CD14-positive monocyte (primary cell): Measurements from ENCODE around the gene ZNF711. TPM values are rescaled to one million over a fixed set of nuclear protein-coding genes. Genes with fewer than 3 reads are reported as not detected.

Experiments
- DNase-seq, 3 donors: peaks; one replicate each; pipeline ENCODE4 v3.0.0-alpha.2; 2011 to 2022
- H2AFZ ChIP-seq: 2 replicates; pipeline ENCODE4 v1.6.0; 2012; ENCODE audit warnings: mild to moderate bottlenecking, low read depth, low read length, inconsistent platforms; ENCODE audit not compliant: insufficient read depth, poor library complexity, severe bottlenecking
- H3K27ac ChIP-seq, 2 donors: 1 replicate in 1 of 2; 2 replicates in 1 of 2; pipeline ENCODE4 v1.5.1; 2012 to 2013; ENCODE audit warnings: low read length in 2 of 2, control low read depth in 1 of 2, inconsistent platforms in 1 of 2, low read depth in 1 of 2, mild to moderate bottlenecking in 1 of 2
- H3K27me3 ChIP-seq, 2 donors: one replicate each; pipeline versions ENCODE4 v1.6.0 to v1.6.1; 2011 to 2013; ENCODE audit warnings: low read length in 2 of 2; ENCODE audit not compliant: control insufficient read depth in 2 of 2, insufficient read depth in 2 of 2
- H3K36me3 ChIP-seq, 2 donors: replicated peaks in 1 of 2; 1 replicate in 1 of 2; 2 replicates in 1 of 2; pipeline versions ENCODE4 v1.5.1 to v1.6.1; 2012 to 2013; ENCODE audit warnings: low read length in 2 of 2, control low read depth in 1 of 2, inconsistent platforms in 1 of 2, mild to moderate bottlenecking in 1 of 2; ENCODE audit not compliant: insufficient read depth in 2 of 2, control insufficient read depth in 1 of 2
- H3K4me1 ChIP-seq, 2 donors: 1 replicate in 1 of 2; 2 replicates in 1 of 2; pipeline versions ENCODE4 v1.5.1 to v1.6.1; 2012 to 2013; ENCODE audit warnings: low read length in 2 of 2, control low read depth in 1 of 2, inconsistent platforms in 1 of 2, mild to moderate bottlenecking in 1 of 2, moderate library complexity in 1 of 2; ENCODE audit not compliant: insufficient read depth in 2 of 2, control insufficient read depth in 1 of 2
- H3K4me2 ChIP-seq: replicated peaks from 2 replicates; pipeline ENCODE3; 2012; ENCODE audit warnings: low read length, moderate library complexity, mild to moderate bottlenecking; ENCODE audit not compliant: poor library complexity, severe bottlenecking; ENCODE audit errors: extremely low read depth
- H3K4me3 ChIP-seq, 3 experiments: fragments of 200-600 bp in 1 of 3; sonication (generic) in 1 of 3; replicated peaks in 1 of 3; 1 replicate in 2 of 3; 2 replicates in 1 of 3; pipeline ENCODE4 v1.5.1; 2011 to 2013; ENCODE audit warnings: low read length in 3 of 3, mild to moderate bottlenecking in 3 of 3, control low read depth in 2 of 3, low read depth in 2 of 3, inconsistent platforms in 1 of 3, moderate library complexity in 1 of 3
- H3K79me2 ChIP-seq: 2 replicates; pipeline ENCODE4 v1.6.0; 2012; ENCODE audit warnings: mild to moderate bottlenecking, control low read depth, inconsistent platforms, low read length, moderate library complexity; ENCODE audit not compliant: insufficient read depth
- H3K9ac ChIP-seq: 2 replicates; pipeline ENCODE4 v1.6.0; 2017; ENCODE audit warnings: low read length, mild to moderate bottlenecking; ENCODE audit not compliant: insufficient read depth, poor library complexity, severe bottlenecking
- H3K9me3 ChIP-seq, 2 donors: replicated peaks in 1 of 2; 1 replicate in 1 of 2; 2 replicates in 1 of 2; pipeline versions ENCODE4 v1.5.1 to v1.6.1; 2012 to 2013; ENCODE audit warnings: low read length in 2 of 2, control low read depth in 1 of 2; ENCODE audit not compliant: control insufficient read depth in 1 of 2, insufficient read depth in 1 of 2
- H4K20me1 ChIP-seq: 2 replicates; pipeline ENCODE4 v1.6.0; 2012; ENCODE audit warnings: mild to moderate bottlenecking, low read length, control low read depth, moderate library complexity; ENCODE audit not compliant: insufficient read depth
- H3K27ac Mint-ChIP-seq, 7 donors: one replicate each; pipeline ENCODE4 v1.8.0; 2020; ENCODE audit warnings: mild to moderate bottlenecking in 7 of 7, mixed read lengths in 7 of 7, moderate library complexity in 6 of 7, inconsistent platforms in 2 of 7
- H3K27me3 Mint-ChIP-seq, 3 donors: one replicate each; pipeline ENCODE4 v1.8.0; 2021 to 2022; ENCODE audit warnings: low read depth in 3 of 3, mild to moderate bottlenecking in 3 of 3, mixed read lengths in 3 of 3, moderate library complexity in 3 of 3, inconsistent platforms in 1 of 3
- H3K36me3 Mint-ChIP-seq, 2 donors: one replicate each; pipeline ENCODE4 v1.8.0; 2020; ENCODE audit warnings: mixed read lengths in 2 of 2, inconsistent platforms in 1 of 2, mild to moderate bottlenecking in 1 of 2
- H3K4me1 Mint-ChIP-seq: one replicate; pipeline ENCODE4 v1.8.0; 2020; ENCODE audit warnings: mild to moderate bottlenecking, mixed read lengths
- H3K4me3 Mint-ChIP-seq, 2 donors: one replicate each; pipeline ENCODE4 v1.8.0; 2020; ENCODE audit warnings: mild to moderate bottlenecking in 2 of 2, mixed read lengths in 2 of 2, moderate library complexity in 1 of 2
- H3K9me3 Mint-ChIP-seq, 7 donors: one replicate each; pipeline ENCODE4 v1.8.0; 2020 to 2022; ENCODE audit warnings: mixed read lengths in 7 of 7, mild to moderate bottlenecking in 6 of 7, moderate library complexity in 6 of 7, inconsistent platforms in 2 of 7
- CTCF ChIP-seq: fragments of 200-600 bp; IDR thresholded peaks from one replicate; pipeline ENCODE4 v1.8.0; 2022; ENCODE audit warnings: antibody characterized with exemption, mild to moderate bottlenecking
- WGBS: methylation state at CpG from one replicate; pipeline ENCODE4 v1.1.5; 2013; ENCODE audit warnings: missing lambda C conversion rate; ENCODE audit not compliant: insufficient coverage; 5-methylcytosine and 5-hydroxymethylcytosine counted together
- intact Hi-C, 2 donors: fragments of 100-400 bp; cut with micrococcal nuclease; formaldehyde crosslinking; loops; one replicate each; pipeline versions ENCODE4 v1.15.0 to v1.15.1; 2023
- polyA plus RNA-seq, 3 donors: library from polyadenylated mRNA; depleted of rRNA in 1 of 3; unstranded in 2 of 3; stranded (reverse) in 1 of 3; fragments of 300-500 nt in 2 of 3; fragments of >200 nt in 1 of 3; fragmentation: Illumina TruSeq in 2 of 3; gene quantifications; 1 replicate in 2 of 3; 2 replicates in 1 of 3; pipeline ENCODE4 v1.2.3, GENCODE V29; 2012 to 2021

The ZNF711 gene
- polyA plus RNA-seq, 3 donors = 0.12 TPM; not detected in 2

GRCh38 chrX:85288992-85289723 lies 45.4 kb downstream of the ZNF711 start:
- DNase-seq = no peak
- H3K9me3 ChIP-seq = no peaks in the 10 kb centered on the region
- H3K4me1 ChIP-seq = no peaks in the 10 kb centered on the region
- H3K9ac ChIP-seq = no peak overlapping the region
- intact Hi-C loops = no loop called here
- no peaks in the 10 kb centered on the region for H3K36me3 Mint-ChIP-seq
- WGBS = no CpG with 5 or more reads among the region's 7 CpGs
- no peak overlapping the region for H3K4me2 ChIP-seq
- H3K4me3 Mint-ChIP-seq = no peak overlapping the region
- H3K27ac ChIP-seq = no peak overlapping the region
- H3K4me1 Mint-ChIP-seq = no peaks in the 10 kb centered on the region
- H3K27me3 ChIP-seq = no peaks in the 10 kb centered on the region
- H3K9me3 Mint-ChIP-seq = peaks cover 0 to 10% (median 2%) of the 10 kb centered on the region in 7 donors
- TF ChIP-seq CTCF = no peak
- no peak overlapping the region for H2AFZ ChIP-seq
- H3K27me3 Mint-ChIP-seq = peaks cover 0 to 3% (median 0%) of the 10 kb centered on the region in 3 donors
- H3K36me3 ChIP-seq = no peaks in the 10 kb centered on the region
- H3K27ac Mint-ChIP-seq = no peak overlapping the region
- no peaks in the 10 kb centered on the region for H4K20me1 ChIP-seq
- no peaks in the 10 kb centered on the region for H3K79me2 ChIP-seq
- no peak overlapping the region for H3K4me3 ChIP-seq

GRCh38 chrX:85303544-85303943 lies 59.8 kb downstream of the ZNF711 start:
- Histone ChIP-seq H2AFZ (no peak overlapping the region), H3K36me3 (no peaks in the 10 kb centered on the region), H3K79me2 (no peaks in the 10 kb centered on the region), H3K4me3 (no peak overlapping the region), H3K27ac (no peak overlapping the region), H3K27me3 (no peaks in the 10 kb centered on the region), H3K4me2 (no peak overlapping the region), H3K9ac (no peak overlapping the region), H4K20me1 (no peaks in the 10 kb centered on the region), H3K9me3 (peaks cover 0 to 3% of the 10 kb centered on the region in 2 donors), H3K4me1 (no peaks in the 10 kb centered on the region)
- no peak for DNase-seq
- peaks cover 0 to 2% (median 0%) of the 10 kb centered on the region in 3 donors for H3K27me3 Mint-ChIP-seq
- H3K4me3 Mint-ChIP-seq = no peak overlapping the region
- TF ChIP-seq CTCF = no peak
- WGBS = no CpG with 5 or more reads among the region's 3 CpGs
- peaks cover 0 to 4% (median 2%) of the 10 kb centered on the region in 7 donors for H3K9me3 Mint-ChIP-seq
- intact Hi-C loops = no loop called here
- H3K36me3 Mint-ChIP-seq = no peaks in the 10 kb centered on the region
- H3K27ac Mint-ChIP-seq = no peak overlapping the region
- no peaks in the 10 kb centered on the region for H3K4me1 Mint-ChIP-seq
